WTC11 (cell line): Measurements from ENCODE around the gene PCGF3. TPM values are rescaled to one million over a fixed set of nuclear protein-coding genes. Genes with fewer than 3 reads are reported as not detected.

Experiments used
- ATAC-seq: fragments of 200-7000 bp; cut with Tn5 transposase; 2 replicates; pipeline ENCODE4 v1.10.0; 2021; ENCODE audit warnings: mild to moderate bottlenecking, moderate library complexity
- CTCF ChIA-PET: fragments of 300-600 bp; sonication (Branson Sonifier 250); formaldehyde crosslinking; loops from one replicate; lab custom pipeline; 2021; ENCODE audit warnings: antibody characterized with exemption; lab: Charles Lee
- POLR2A ChIA-PET: fragments of 350-600 bp; sonication (Branson Sonifier 250); formaldehyde crosslinking; loops from one replicate; lab custom pipeline; 2021; ENCODE audit warnings: antibody characterized with exemption; lab: Charles Lee
- DNase-seq: peaks from one replicate; pipeline ENCODE4 v3.0.0; 2021; ENCODE audit warnings: low spot score
- H3K27ac Mint-ChIP-seq: 2 replicates; pipeline ENCODE4 v1.8.0; 2021; ENCODE audit warnings: mixed read lengths
- H3K27me3 Mint-ChIP-seq: 2 replicates; pipeline ENCODE4 v1.8.0; 2021; ENCODE audit warnings: low read depth, mild to moderate bottlenecking, moderate library complexity, mixed read lengths
- H3K36me3 Mint-ChIP-seq: 2 replicates; pipeline ENCODE4 v1.8.0; 2021; ENCODE audit warnings: mixed read lengths
- H3K4me1 Mint-ChIP-seq: 2 replicates; pipeline ENCODE4 v1.8.0; 2022; ENCODE audit warnings: mixed read lengths
- H3K4me3 Mint-ChIP-seq: 2 replicates; pipeline ENCODE4 v1.8.0; 2021; ENCODE audit warnings: mild to moderate bottlenecking, moderate library complexity, mixed read lengths
- H3K9me3 Mint-ChIP-seq: 2 replicates; pipeline ENCODE4 v1.8.0; 2021; ENCODE audit warnings: mixed read lengths
- ATF1 ChIP-seq: sonication (generic); formaldehyde crosslinking; IDR thresholded peaks from 2 replicates; pipeline ENCODE4 v1.8.1; 2023; ENCODE audit warnings: mild to moderate bottlenecking, moderate library complexity, missing genetic modification reagents
- CBFB ChIP-seq: sonication (generic); formaldehyde crosslinking; IDR thresholded peaks from 2 replicates; pipeline ENCODE4 v1.8.1; 2022; ENCODE audit warnings: mild to moderate bottlenecking, low read depth, missing genetic modification reagents
- CTCF ChIP-seq: fragments of 200-600 bp; IDR thresholded peaks from 2 replicates; pipeline ENCODE4 v1.8.0; 2022; ENCODE audit warnings: antibody characterized with exemption
- ELF4 ChIP-seq: sonication (generic); formaldehyde crosslinking; IDR thresholded peaks from 2 replicates; pipeline ENCODE4 v1.8.1; 2022; ENCODE audit warnings: low read depth, mild to moderate bottlenecking, moderate library complexity, missing genetic modification reagents
- EMX1 ChIP-seq: fragments of 250-450 bp; sonication (Bioruptor Pico); IDR thresholded peaks from 2 replicates; pipeline ENCODE4 v1.8.0; 2021; ENCODE audit warnings: mild to moderate bottlenecking
- ERG ChIP-seq: fragments of 250-450 bp; sonication (Bioruptor Pico); IDR thresholded peaks from 2 replicates; pipeline ENCODE4 v1.8.0; 2021; ENCODE audit warnings: mild to moderate bottlenecking
- GABPB1 ChIP-seq: sonication (generic); formaldehyde crosslinking; IDR thresholded peaks from 2 replicates; pipeline ENCODE4 v1.8.1; 2023; ENCODE audit warnings: mild to moderate bottlenecking, missing genetic modification reagents
- MXD4 ChIP-seq: fragments of 250-450 bp; sonication (Bioruptor Pico); IDR thresholded peaks from 2 replicates; pipeline ENCODE4 v1.8.0; 2021; ENCODE audit warnings: mild to moderate bottlenecking, moderate library complexity, borderline replicate concordance
- NFE2L1 ChIP-seq: sonication (generic); formaldehyde crosslinking; IDR thresholded peaks from 2 replicates; pipeline ENCODE4 v1.8.1; 2023; ENCODE audit warnings: missing genetic modification reagents
- OVOL2 ChIP-seq: fragments of 250-450 bp; sonication (Bioruptor Pico); IDR thresholded peaks from 2 replicates; pipeline ENCODE4 v1.9.0; 2021; ENCODE audit warnings: mild to moderate bottlenecking, borderline replicate concordance
- RORB ChIP-seq: fragments of 250-450 bp; sonication (Bioruptor Pico); IDR thresholded peaks from 2 replicates; pipeline ENCODE4 v1.9.0; 2021; ENCODE audit warnings: mild to moderate bottlenecking
- TEAD1 ChIP-seq: sonication (generic); formaldehyde crosslinking; IDR thresholded peaks from 2 replicates; pipeline ENCODE4 v1.8.0; 2022; ENCODE audit warnings: mild to moderate bottlenecking, missing genetic modification reagents
- ZMAT4 ChIP-seq: fragments of 250-450 bp; sonication (Bioruptor Pico); IDR thresholded peaks from 2 replicates; pipeline ENCODE4 v1.9.0; 2021; ENCODE audit warnings: mild to moderate bottlenecking
- ZNF416 ChIP-seq: fragments of 250-450 bp; sonication (Bioruptor Pico); IDR thresholded peaks from 2 replicates; pipeline ENCODE4 v1.9.0; 2021; ENCODE audit warnings: mild to moderate bottlenecking, inconsistent platforms
- ZNF423 ChIP-seq: fragments of 250-450 bp; sonication (Bioruptor Pico); IDR thresholded peaks from 2 replicates; pipeline ENCODE4 v2.1.2; 2022; ENCODE audit warnings: mild to moderate bottlenecking, moderate library complexity
- total RNA-seq: library from RNA; stranded (reverse); gene quantifications from 3 replicates; pipeline ENCODE4 v1.2.3, GENCODE V29; 2021
- TF ChIP-seq, protein P1 (sequence below): sonication (generic); formaldehyde crosslinking; conservative IDR thresholded peaks from 2 replicates; pipeline ENCODE4 v1.8.1; 2023; ENCODE audit warnings: mild to moderate bottlenecking, low read depth, missing genetic modification reagents, moderate library complexity
- TF ChIP-seq, protein P2 (sequence below): sonication (generic); formaldehyde crosslinking; IDR thresholded peaks from 2 replicates; pipeline ENCODE4 v1.8.1; 2022; ENCODE audit warnings: mild to moderate bottlenecking, moderate library complexity, missing genetic modification reagents
- TF ChIP-seq, protein P3 (sequence below): fragments of 250-450 bp; sonication (Bioruptor Pico); IDR thresholded peaks from 2 replicates; pipeline ENCODE4 v2.1.2; 2022; ENCODE audit warnings: mild to moderate bottlenecking, moderate library complexity
- TF ChIP-seq, protein P4 (sequence below): fragments of 250-450 bp; sonication (Bioruptor Pico); IDR thresholded peaks from 2 replicates; pipeline ENCODE4 v1.9.0; 2021; ENCODE audit warnings: mild to moderate bottlenecking, borderline replicate concordance

PCGF3 gene
- total RNA-seq, 1 experiment from 2014 or later = 65.7 TPM

DNA sequence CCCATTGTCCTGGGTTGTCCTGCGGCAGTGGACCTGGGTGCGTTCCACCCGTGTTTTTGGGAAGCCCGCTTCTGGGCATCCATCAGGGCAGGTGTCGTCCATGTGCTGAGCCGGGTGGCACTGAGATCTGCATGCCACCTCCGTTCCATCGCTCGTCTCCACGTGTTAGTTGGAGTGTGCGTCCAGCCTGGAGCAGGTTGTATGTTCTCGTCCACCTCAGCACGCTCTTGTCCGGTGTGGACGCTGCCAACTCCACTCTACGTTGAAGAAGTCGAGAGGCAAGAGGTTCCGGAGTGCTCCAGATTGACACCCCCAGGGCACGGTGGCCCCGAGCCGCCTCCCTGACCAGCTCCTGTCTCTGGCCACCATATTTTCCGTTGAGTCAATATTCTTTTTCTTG is 33.9 kb downstream of the PCGF3 start:
- peaks cover 47% of the 10 kb centered on the region for H3K36me3 Mint-ChIP-seq
- no peaks in the 10 kb centered on the region for H3K9me3 Mint-ChIP-seq
- H3K27me3 Mint-ChIP-seq = no peaks in the 10 kb centered on the region

DNA sequence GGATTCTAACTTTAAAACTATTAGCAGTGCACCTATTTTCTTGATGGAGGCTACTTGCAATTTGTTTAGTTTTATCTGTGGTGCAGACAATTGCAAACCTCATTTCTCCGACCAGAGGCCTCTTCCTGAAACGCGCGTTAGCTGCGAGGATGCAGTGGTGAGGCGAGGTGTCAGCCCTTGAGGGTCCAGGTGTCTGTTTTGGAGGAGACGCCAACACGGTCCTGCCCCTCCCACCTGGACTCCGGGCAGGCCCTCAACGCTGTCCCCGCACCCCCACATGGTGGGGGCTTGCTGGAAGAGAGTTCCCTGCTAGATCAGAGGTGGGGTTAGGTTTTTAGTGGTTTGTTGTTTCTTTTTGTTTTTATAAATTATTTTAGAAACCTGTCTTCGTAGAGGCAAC is 34.4 kb downstream of the PCGF3 start:
- Mint-ChIP-seq H3K27ac (no peak overlapping the region), H3K4me3 (no peak overlapping the region), H3K4me1 (no peaks in the 10 kb centered on the region), H3K9me3 (no peaks in the 10 kb centered on the region), H3K36me3 (peaks cover 42% of the 10 kb centered on the region), H3K27me3 (no peaks in the 10 kb centered on the region)
- CTCF ChIA-PET = interaction anchor here (3.2 kb wide), 1 partner anchor 16 kb away, joined by 13 read pairs; no protein-coding TSS in a partner anchor
- POLR2A ChIA-PET = interaction anchor here (0.6 kb wide), 1 partner anchor 242 kb away, joined by 7 read pairs; no protein-coding TSS in a partner anchor
- TF ChIP-seq ZMAT4 (CRISPR knock-in tag) (no peak), NFE2L1 (CRISPR knock-in tag) (no peak), ZNF416 (CRISPR knock-in tag) (no peak), RORB (no peak), CTCF (no peak), MXD4 (CRISPR knock-in tag) (no peak), ERG (CRISPR knock-in tag) (no peak)
- TF ChIP-seq, protein P1, sequence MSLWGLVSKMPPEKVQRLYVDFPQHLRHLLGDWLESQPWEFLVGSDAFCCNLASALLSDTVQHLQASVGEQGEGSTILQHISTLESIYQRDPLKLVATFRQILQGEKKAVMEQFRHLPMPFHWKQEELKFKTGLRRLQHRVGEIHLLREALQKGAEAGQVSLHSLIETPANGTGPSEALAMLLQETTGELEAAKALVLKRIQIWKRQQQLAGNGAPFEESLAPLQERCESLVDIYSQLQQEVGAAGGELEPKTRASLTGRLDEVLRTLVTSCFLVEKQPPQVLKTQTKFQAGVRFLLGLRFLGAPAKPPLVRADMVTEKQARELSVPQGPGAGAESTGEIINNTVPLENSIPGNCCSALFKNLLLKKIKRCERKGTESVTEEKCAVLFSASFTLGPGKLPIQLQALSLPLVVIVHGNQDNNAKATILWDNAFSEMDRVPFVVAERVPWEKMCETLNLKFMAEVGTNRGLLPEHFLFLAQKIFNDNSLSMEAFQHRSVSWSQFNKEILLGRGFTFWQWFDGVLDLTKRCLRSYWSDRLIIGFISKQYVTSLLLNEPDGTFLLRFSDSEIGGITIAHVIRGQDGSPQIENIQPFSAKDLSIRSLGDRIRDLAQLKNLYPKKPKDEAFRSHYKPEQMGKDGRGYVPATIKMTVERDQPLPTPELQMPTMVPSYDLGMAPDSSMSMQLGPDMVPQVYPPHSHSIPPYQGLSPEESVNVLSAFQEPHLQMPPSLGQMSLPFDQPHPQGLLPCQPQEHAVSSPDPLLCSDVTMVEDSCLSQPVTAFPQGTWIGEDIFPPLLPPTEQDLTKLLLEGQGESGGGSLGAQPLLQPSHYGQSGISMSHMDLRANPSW (CRISPR knock-in tag) = no peak
- no peak for ATAC-seq
- DNase-seq = no peak

More for the DNA sequence above, 33.9 kb downstream of the PCGF3 start:
- no peak overlapping the region for H3K4me3 Mint-ChIP-seq
- ATAC-seq (no peak), DNase-seq (no peak)
- ChIA-PET CTCF (no interaction called here), POLR2A (no interaction called here)
- no peaks in the 10 kb centered on the region for H3K4me1 Mint-ChIP-seq
- H3K27ac Mint-ChIP-seq = no peak overlapping the region
- TF ChIP-seq, protein P2, sequence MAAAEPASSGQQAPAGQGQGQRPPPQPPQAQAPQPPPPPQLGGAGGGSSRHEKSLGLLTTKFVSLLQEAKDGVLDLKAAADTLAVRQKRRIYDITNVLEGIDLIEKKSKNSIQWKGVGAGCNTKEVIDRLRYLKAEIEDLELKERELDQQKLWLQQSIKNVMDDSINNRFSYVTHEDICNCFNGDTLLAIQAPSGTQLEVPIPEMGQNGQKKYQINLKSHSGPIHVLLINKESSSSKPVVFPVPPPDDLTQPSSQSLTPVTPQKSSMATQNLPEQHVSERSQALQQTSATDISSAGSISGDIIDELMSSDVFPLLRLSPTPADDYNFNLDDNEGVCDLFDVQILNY (CRISPR knock-in tag) = no peak
- TF ChIP-seq GABPB1 (CRISPR knock-in tag) = no peak
- no peak for TF ChIP-seq OVOL2
- TF ChIP-seq CBFB (CRISPR knock-in tag) = no peak
- TF ChIP-seq ELF4 (CRISPR knock-in tag) = no peak
- TF ChIP-seq, protein P3, sequence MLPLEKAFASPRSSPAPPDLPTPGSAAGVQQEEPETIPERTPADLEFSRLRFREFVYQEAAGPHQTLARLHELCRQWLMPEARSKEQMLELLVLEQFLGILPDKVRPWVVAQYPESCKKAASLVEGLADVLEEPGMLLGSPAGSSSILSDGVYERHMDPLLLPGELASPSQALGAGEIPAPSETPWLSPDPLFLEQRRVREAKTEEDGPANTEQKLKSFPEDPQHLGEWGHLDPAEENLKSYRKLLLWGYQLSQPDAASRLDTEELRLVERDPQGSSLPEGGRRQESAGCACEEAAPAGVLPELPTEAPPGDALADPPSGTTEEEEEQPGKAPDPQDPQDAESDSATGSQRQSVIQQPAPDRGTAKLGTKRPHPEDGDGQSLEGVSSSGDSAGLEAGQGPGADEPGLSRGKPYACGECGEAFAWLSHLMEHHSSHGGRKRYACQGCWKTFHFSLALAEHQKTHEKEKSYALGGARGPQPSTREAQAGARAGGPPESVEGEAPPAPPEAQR (CRISPR knock-in tag) = no peak
- TF ChIP-seq ZNF423 = no peak
- no peak for TF ChIP-seq ATF1
- no peak for TF ChIP-seq TEAD1
- TF ChIP-seq EMX1 (CRISPR knock-in tag) = no peak
- TF ChIP-seq, protein P1 (CRISPR knock-in tag) = no peak
- TF ChIP-seq, protein P4, sequence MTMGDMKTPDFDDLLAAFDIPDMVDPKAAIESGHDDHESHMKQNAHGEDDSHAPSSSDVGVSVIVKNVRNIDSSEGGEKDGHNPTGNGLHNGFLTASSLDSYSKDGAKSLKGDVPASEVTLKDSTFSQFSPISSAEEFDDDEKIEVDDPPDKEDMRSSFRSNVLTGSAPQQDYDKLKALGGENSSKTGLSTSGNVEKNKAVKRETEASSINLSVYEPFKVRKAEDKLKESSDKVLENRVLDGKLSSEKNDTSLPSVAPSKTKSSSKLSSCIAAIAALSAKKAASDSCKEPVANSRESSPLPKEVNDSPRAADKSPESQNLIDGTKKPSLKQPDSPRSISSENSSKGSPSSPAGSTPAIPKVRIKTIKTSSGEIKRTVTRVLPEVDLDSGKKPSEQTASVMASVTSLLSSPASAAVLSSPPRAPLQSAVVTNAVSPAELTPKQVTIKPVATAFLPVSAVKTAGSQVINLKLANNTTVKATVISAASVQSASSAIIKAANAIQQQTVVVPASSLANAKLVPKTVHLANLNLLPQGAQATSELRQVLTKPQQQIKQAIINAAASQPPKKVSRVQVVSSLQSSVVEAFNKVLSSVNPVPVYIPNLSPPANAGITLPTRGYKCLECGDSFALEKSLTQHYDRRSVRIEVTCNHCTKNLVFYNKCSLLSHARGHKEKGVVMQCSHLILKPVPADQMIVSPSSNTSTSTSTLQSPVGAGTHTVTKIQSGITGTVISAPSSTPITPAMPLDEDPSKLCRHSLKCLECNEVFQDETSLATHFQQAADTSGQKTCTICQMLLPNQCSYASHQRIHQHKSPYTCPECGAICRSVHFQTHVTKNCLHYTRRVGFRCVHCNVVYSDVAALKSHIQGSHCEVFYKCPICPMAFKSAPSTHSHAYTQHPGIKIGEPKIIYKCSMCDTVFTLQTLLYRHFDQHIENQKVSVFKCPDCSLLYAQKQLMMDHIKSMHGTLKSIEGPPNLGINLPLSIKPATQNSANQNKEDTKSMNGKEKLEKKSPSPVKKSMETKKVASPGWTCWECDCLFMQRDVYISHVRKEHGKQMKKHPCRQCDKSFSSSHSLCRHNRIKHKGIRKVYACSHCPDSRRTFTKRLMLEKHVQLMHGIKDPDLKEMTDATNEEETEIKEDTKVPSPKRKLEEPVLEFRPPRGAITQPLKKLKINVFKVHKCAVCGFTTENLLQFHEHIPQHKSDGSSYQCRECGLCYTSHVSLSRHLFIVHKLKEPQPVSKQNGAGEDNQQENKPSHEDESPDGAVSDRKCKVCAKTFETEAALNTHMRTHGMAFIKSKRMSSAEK = no peak
